ENCODE data around the gene FUCA1. TPM values are rescaled to one million over a fixed set of nuclear protein-coding genes. Genes with fewer than 3 reads are reported as not detected.

FUCA1 gene
- total and polyA plus RNA-seq, 2 of the 4 experiments (the other 2 are of a cell fraction): 2.9 to 3.5 TPM

DNA sequence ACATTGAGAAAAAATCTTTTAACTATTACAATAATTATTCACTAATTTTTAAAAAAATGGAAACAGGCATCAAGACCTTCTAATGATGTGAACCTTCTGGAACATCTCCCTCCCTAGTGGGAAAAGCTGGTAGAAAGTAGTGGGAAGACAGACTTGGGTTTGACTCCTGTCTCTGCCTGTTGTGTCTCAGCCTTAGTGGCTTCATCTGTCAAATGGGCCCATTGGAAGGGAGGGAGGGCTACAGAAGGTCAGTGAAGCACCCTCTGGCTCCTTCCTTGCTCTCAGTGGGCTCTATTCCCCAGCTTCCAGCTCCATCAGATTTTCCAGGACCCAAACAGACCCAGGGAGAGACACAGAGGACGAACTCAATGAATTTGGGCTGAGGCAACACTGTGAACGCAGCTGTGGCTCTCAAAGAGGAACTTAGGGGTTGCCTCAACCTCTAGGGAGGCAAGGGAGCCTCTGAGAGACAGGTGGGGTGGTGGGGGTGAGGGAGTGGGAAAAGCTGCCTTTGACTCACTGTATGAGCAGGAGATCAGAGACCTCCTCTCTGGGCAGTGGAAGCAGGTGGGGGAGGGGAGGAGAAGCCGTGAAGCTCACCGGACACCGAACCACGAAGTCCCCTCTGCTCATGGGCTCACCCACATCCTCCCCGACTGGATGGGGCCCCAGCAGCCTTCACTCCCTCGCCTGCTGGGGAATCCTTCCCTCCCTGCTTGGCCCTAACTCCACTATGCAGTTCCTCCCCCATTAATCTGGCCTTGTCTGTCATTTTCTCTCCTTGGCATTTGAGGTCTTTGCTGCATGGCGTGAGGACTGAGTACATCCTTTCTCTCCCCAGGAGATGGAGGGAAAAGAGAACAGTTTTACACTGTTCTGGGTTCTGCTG is 40.6 kb upstream of the FUCA1 start (continued):
- TF ChIP-seq MAFK (IDR thresholded peaks at IDR 0.05; ENCODE audit: low read depth, low read length): no peak

DNA sequence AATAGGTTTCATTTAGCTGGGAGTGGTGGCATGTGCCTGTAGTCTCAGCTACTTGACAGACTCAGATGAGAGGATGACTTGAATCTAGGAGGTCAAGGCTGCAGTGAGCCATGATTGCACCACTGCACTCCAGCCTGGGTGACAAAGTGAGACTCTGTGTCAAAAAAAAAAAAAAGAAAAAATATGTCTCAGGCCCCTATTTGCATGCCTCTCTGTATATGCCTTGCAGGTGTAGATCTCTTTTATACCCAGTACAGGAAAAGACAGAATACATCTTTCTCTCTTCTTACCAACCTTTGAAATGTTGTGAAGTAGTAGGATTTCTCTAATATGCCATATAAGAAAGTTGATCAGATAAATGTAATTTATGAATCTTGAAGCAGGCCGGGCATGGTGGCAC is 38.6 kb upstream of the FUCA1 start:
- in situ Hi-C loops (cut with MboI; ENCODE audit: low sequenced_read_pairs) (no loop called here), intact Hi-C loops (cut with micrococcal nuclease) (no loop called here), dilution Hi-C loops (cut with HindIII; ENCODE audit: low sequenced_read_pairs, unreplicated experiment) (no loop called here)
- Histone ChIP-seq H3K9me3 (ENCODE audit: control insufficient read depth, insufficient read depth, low read length) (peaks cover 7% of the 10 kb centered on the region; the same call in 1 of the 2 replicates), H3K4ac (ENCODE audit: low read depth, low read length) (no peak overlapping the region), H2BK20ac (ENCODE audit: low read depth, low read length) (no peak overlapping the region), H3K18ac (ENCODE audit: low read depth, low read length) (no peak overlapping the region), H4K8ac (ENCODE audit: low read depth in 2 of 2, low read length in 2 of 2) (no peak overlapping the region), H3K4me1 (ENCODE audit: control insufficient read depth, insufficient read depth, low read length) (no peaks in the 10 kb centered on the region), H4K91ac (ENCODE audit: insufficient read depth, low read depth, low read length) (no peak overlapping the region), H3K14ac (replicated peaks; ENCODE audit: low read depth, low read length) (no peak overlapping the region), H2AK9ac (replicated peaks; ENCODE audit: low read depth, low read length, poor library complexity) (no peak overlapping the region), H3K79me1 (ENCODE audit: low read depth in 1 of 2, low read length in 2 of 2) (no peaks in the 10 kb centered on the region), H2BK120ac (ENCODE audit: low read depth, low read length) (no peak overlapping the region), H3K4me2 (ENCODE audit: low read depth, low read length) (no peak overlapping the region), H3K27me3 (ENCODE audit: control insufficient read depth, insufficient read depth, low read length) (peaks cover 73% of the 10 kb centered on the region), H3K9ac (ENCODE audit: low read depth, low read length) (no peak overlapping the region), H4K5ac (ENCODE audit: low read depth, low read length) (no peak overlapping the region), H3K36me3 (ENCODE audit: control insufficient read depth, insufficient read depth, low read length) (no peaks in the 10 kb centered on the region), H2AK5ac (ENCODE audit: low read depth, low read length) (no peak overlapping the region), H3K27ac (ENCODE audit: insufficient read depth, low read length) (no peak overlapping the region), H3K23ac (ENCODE audit: low read depth, low read length) (no peak overlapping the region), H3K9me1 (ENCODE audit: insufficient read depth, low read length) (no peaks in the 10 kb centered on the region), H2BK15ac (ENCODE audit: low read depth, low read length) (no peak overlapping the region), H4K20me1 (ENCODE audit: insufficient read depth, low read length) (no peaks in the 10 kb centered on the region), H2AFZ (replicated peaks; ENCODE audit: low read length, poor library complexity) (no peak overlapping the region), H3K56ac (ENCODE audit: extremely low read depth, insufficient read depth, low read length) (no peak overlapping the region), H3K4me3 (ENCODE audit: insufficient read depth, low read depth, low read length) (no peak overlapping the region), H2BK5ac (ENCODE audit: low read depth, low read length, poor library complexity, severe bottlenecking) (no peak overlapping the region)
- WGBS, 2 experiments (ENCODE audit: extremely low coverage in 2 of 2, insufficient read length in 1 of 2): no CpG with 5 or more reads among the region's 1 CpG
- ChIA-PET CTCF (no interaction called here), POLR2A (ENCODE audit: unreplicated experiment) (no interaction called here)
- no peak for TF ChIP-seq RFX5 (IDR thresholded peaks at IDR 0.05; ENCODE audit: low read depth, low read length)
- TF ChIP-seq, protein P1, sequence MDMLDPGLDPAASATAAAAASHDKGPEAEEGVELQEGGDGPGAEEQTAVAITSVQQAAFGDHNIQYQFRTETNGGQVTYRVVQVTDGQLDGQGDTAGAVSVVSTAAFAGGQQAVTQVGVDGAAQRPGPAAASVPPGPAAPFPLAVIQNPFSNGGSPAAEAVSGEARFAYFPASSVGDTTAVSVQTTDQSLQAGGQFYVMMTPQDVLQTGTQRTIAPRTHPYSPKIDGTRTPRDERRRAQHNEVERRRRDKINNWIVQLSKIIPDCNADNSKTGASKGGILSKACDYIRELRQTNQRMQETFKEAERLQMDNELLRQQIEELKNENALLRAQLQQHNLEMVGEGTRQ (IDR thresholded peaks at IDR 0.05; ENCODE audit: low read depth, low read length): no peak
- no peak for TF ChIP-seq CHD1 (IDR thresholded peaks at IDR 0.05; ENCODE audit: low read depth, low read length)
- TF ChIP-seq RAD21 (IDR thresholded peaks at IDR 0.05; ENCODE audit: low read length): no peak
- BruUV-seq (replicated peaks): no TSS peak
- DNase-seq (no peak), ATAC-seq (ENCODE audit: low read depth) (no peak)
